Heart left ventricle (tissue), 16 donors: Measurements from ENCODE around the gene AP3B1. TPM values are rescaled to one million over a fixed set of nuclear protein-coding genes. Genes with fewer than 3 reads are reported as not detected.

Experiments
- ATAC-seq, 4 donors: fragments of 200-7000 bp; cut with Tn5 transposase; one replicate each; pipeline ENCODE4 v1.9.1; 2020 to 2022; ENCODE audit warnings: moderate library complexity in 4 of 4, mild to moderate bottlenecking in 3 of 4, moderate number of reproducible peaks in 1 of 4
- DNase-seq, 5 donors: peaks; one replicate each; pipeline ENCODE4 v3.0.0-alpha.2; 2020
- H3K27ac ChIP-seq, 12 donors: fragments of 200-600 bp; sonication (generic) in 4 of 12; one replicate each; pipeline versions ENCODE4 v1.5.0 to v1.8.0; 2016 to 2022; ENCODE audit warnings: mild to moderate bottlenecking in 2 of 12
- H3K27me3 ChIP-seq, 9 donors: fragments of 200-600 bp; sonication (generic) in 2 of 9; one replicate each; pipeline versions ENCODE4 v1.5.1 to v1.8.0; 2016 to 2022; ENCODE audit warnings: mild to moderate bottlenecking in 3 of 9
- H3K36me3 ChIP-seq, 9 donors: fragments of 200-600 bp; sonication (generic) in 2 of 9; one replicate each; pipeline versions ENCODE4 v1.5.0 to v1.8.0; 2018 to 2022; ENCODE audit warnings: mild to moderate bottlenecking in 2 of 9
- H3K4me1 ChIP-seq, 12 donors: fragments of 200-600 bp; sonication (generic) in 4 of 12; one replicate each; pipeline versions ENCODE4 v1.5.0 to v1.8.0; 2016 to 2022; ENCODE audit warnings: mild to moderate bottlenecking in 3 of 12
- H3K4me3 ChIP-seq, 12 donors: fragments of 200-600 bp; sonication (generic) in 4 of 12; one replicate each; pipeline versions ENCODE4 v1.5.0 to v1.8.0; 2017 to 2022; ENCODE audit warnings: mild to moderate bottlenecking in 9 of 12, moderate library complexity in 4 of 12
- H3K9me3 ChIP-seq, 12 donors: fragments of 200-600 bp; sonication (generic) in 4 of 12; one replicate each; pipeline versions ENCODE4 v1.5.0 to v1.8.0; 2016 to 2022; ENCODE audit warnings: mild to moderate bottlenecking in 1 of 12
- CTCF ChIP-seq, 12 donors: fragments of 200-600 bp; sonication (generic) in 4 of 12; IDR thresholded peaks; one replicate each; pipeline versions ENCODE4 v1.5.0 to v1.8.0; 2018 to 2022; ENCODE audit warnings: antibody characterized with exemption in 12 of 12, mild to moderate bottlenecking in 5 of 12
- POLR2A ChIP-seq, 2 donors: fragments of 450-650 bp; IDR thresholded peaks; one replicate each; pipeline ENCODE4 v1.6.1; 2017; ENCODE audit warnings: antibody characterized with exemption in 2 of 2, mild to moderate bottlenecking in 2 of 2, moderate library complexity in 2 of 2
- WGBS, 4 donors: extraction: QIAGEN DNeasy Blood & Tissue Kit in 2 of 4; methylation state at CpG; one replicate each; pipeline versions ENCODE4 v1.1.5 to v1.1.7; 2013 to 2018; 5-methylcytosine and 5-hydroxymethylcytosine counted together
- intact Hi-C, 10 donors: fragments of 100-400 bp; cut with DNase I; formaldehyde crosslinking; loops; one replicate each; pipeline versions ENCODE4 v1.11.1 to v1.14.2; 2022
- polyA plus RNA-seq, 2 donors: library from polyadenylated mRNA; stranded (reverse); fragments of 200-250 nt; gene quantifications; one replicate each; pipeline ENCODE4 v1.2.3, GENCODE V29; 2013
- total RNA-seq, 9 donors: library from RNA; depleted of rRNA in 2 of 9; stranded (reverse); fragments of >200 nt in 2 of 9; fragmentation: NEBNext Ultra II Directional in 3 of 9; extraction: Animal tissue kit (Norgen Biotek cat#: 25700) in 3 of 9; gene quantifications; one replicate each; pipeline versions ENCODE4 v1.1.0 to v1.2.4, GENCODE V29; 2016 to 2023
- donor health status: ischemic (EF 13 %, LVEDD 7.1; RV severe dilation, severe dysfunction).
- donor health status: healthy with polysubstance abuse.
- donor health status: DM: no; HTN: yes; CAD: no.
- donor health status: DM: no; HTN: no; CAD: no.
- donor health status: ischemic (EF 25% LVEDD 6.9; RV normal size, moderate dysfunction).
- donor health status: ischemic (EF 25% LVEDD 5.7; RV mildly dilated, moderate dysfunction).
- donor health status: healthy.
- donor health status: DM: yes; HTN: yes; CAD: no.
- donor health status: ischemic (EF 35%, LVEDD 5.7; RV mildly dilated, moderate dysfunction).
- donor health status: nonischemic (EF 11% LVEDD 7.7; RV severe dilation, severe dysfunction).
- donor health status: DM: yes; HTN: yes; CAD: no.
- donor health status: PGD.
- donor health status: ischemic (EF 29% LVEDD 5.4; RV normal size, mild dysfunction).
- donor health status: nonischemic (EF 23%, LVEDD 6.1; RV moderate dilation, normal function).

Gene AP3B1
- total and polyA plus RNA-seq, 11 donors, result 14.4 to 33.7 (median 25.2) TPM

- intact Hi-C loops, result no loop called here
- TF ChIP-seq POLR2A (IDR thresholded peaks at IDR 0.05) (no peak), CTCF (IDR thresholded peaks at IDR 0.05) (no peak)
- Histone ChIP-seq H3K4me3 (no peak overlapping the region), H3K9me3 (no peaks in the 10 kb centered on the region), H3K4me1 (peaks cover 0 to 7% (median 0%) of the 10 kb centered on the region in 12 donors), H3K27ac (no peak overlapping the region), H3K36me3 (no peaks in the 10 kb centered on the region), H3K27me3 (peaks cover 3 to 40% (median 13%) of the 10 kb centered on the region in 9 donors)
- ATAC-seq, result no peak
- WGBS, 4 donors, result 66 to 84% (median 81%) methylated on average over 2 of the region's 2 CpGs
- no peak for DNase-seq
Measured at GRCh38 chr5:77953374-77953773, 341.1 kb downstream of the AP3B1 start.

- H3K4me3 ChIP-seq, result no peak overlapping the region
- H3K27ac ChIP-seq, result no peak overlapping the region
- peaks cover 0 to 33% (median 6%) of the 10 kb centered on the region in 9 donors for H3K27me3 ChIP-seq
- H3K4me1 ChIP-seq, result peaks cover 0 to 3% (median 0%) of the 10 kb centered on the region in 12 donors
- DNase-seq, result no peak
- intact Hi-C loops, result no loop called here
- H3K36me3 ChIP-seq, result no peaks in the 10 kb centered on the region
- WGBS, 4 donors, result 54 to 63% (median 59%) methylated on average over 3 of the region's 3 CpGs
- no peak for ATAC-seq
- TF ChIP-seq POLR2A (IDR thresholded peaks at IDR 0.05) (no peak), CTCF (IDR thresholded peaks at IDR 0.05) (no peak)
- no peaks in the 10 kb centered on the region for H3K9me3 ChIP-seq
Measured at GRCh38 chr5:77952636-77953212, 341.8 kb downstream of the AP3B1 start.

Other genes starting within 250 kb of the AP3B1 start
- 10 to 100 TPM; 18.9 to 40.6 (median 37.6) TPM for gene SCAMP1, start 65.9 kb upstream of the AP3B1 start, total RNA-seq
- 10 to 100 TPM in 1 of 2 donors, 1 to 10 TPM in 1; 6.9 to 17.7 TPM for gene SCAMP1, start 65.9 kb upstream of the AP3B1 start, polyA plus RNA-seq